Fibroblast of the aortic adventitia (primary cell): ENCODE measurements around the gene OLA1. TPM values are rescaled to one million over a fixed set of nuclear protein-coding genes. Genes with fewer than 3 reads are reported as not detected.
A peak's percentile ranks its signal among the peaks of the same experiment; 100 is the strongest.

Source experiments
- DNase-seq: peaks from one replicate; pipeline ENCODE4 v3.0.0-alpha.2; 2010; ENCODE audit warnings: low read depth
- H3K4me3 ChIP-seq: 2 replicates; pipeline ENCODE4 v1.5.1; 2011; ENCODE audit warnings: low read depth, mild to moderate bottlenecking, control low read depth, low read length, moderate library complexity
- CTCF ChIP-seq: IDR thresholded peaks from 2 replicates; pipeline ENCODE4 v1.5.1; 2011; ENCODE audit warnings: mild to moderate bottlenecking, low read length, control low read depth, inconsistent platforms; ENCODE audit not compliant: insufficient read depth
- total RNA-seq: library from RNA; depleted of rRNA; stranded (reverse); fragments of >200 nt; gene quantifications from 2 replicates; pipeline ENCODE4 v1.2.3, GENCODE V29; 2012; ENCODE audit warnings: low replicate concordance

Gene OLA1
- total RNA-seq, 1 donor, result 89.7 TPM

DNA sequence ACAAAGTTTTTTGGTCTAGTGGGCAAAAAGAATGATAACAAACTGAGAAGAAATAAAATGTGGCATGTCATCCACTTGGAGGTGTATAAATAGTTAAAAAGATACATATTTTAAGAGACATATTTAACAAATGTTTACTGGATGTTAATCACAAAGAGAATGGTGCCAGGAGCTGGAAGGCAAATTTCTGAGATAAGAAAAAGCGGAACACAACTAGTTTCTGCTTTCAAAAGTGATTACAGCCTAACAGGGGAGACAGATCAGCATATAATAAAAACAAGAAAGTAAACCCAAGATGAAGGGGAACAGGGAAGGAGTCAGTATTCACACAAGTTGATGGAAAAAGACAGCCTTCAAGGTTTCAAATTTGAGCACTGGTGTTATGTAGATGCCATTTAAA lies 91.3 kb downstream of the OLA1 start:
- TF ChIP-seq CTCF, result no peak
- H3K4me3 ChIP-seq, result no peak overlapping the region
- DNase-seq, result no peak

DNA sequence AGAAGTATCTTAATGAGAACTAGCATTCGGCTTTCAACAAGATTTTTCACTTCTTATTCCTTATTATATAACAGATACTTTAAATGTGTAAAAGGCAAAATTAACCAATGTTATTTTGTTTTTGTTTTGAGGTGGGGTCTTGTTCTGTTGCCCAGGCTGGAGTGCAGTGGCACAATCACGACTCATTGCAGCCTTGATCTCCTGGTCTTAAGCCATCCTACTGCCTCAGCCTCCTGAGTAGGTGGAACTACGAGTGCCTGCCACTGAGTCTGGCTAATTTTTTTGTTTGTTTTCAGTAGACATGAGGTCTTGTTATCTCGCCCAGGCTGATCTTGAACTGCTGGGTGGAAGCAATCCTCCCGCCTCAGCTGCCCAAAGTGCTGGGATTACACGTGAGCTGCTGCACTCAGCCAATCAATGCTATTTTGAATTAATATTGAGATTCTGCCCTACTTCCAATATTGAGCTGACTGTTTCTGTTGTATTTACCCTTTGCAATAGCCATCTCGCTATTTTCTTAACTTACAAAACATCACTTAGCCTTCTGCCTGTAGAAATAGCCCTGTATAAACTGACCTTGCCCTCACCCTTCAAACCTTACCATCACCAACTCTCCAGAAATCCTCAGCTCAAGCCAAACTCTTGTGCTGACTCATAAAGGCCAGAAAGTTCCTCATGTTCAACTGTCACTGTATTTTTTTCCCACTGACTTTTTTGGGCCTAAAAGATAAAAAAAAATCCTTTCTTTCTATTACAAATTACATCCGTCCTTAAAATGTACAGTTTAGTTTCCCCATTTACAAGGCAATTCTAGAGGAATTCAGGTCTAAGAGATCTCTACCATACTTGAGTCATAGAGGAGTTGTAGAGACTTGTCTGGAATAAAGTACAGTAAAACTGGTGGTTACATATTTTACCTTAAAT lies 94.3 kb downstream of the OLA1 start:
- TF ChIP-seq CTCF, result no peak
- H3K4me3 ChIP-seq, result no peak overlapping the region
- peak; percentile 83 for DNase-seq

DNA sequence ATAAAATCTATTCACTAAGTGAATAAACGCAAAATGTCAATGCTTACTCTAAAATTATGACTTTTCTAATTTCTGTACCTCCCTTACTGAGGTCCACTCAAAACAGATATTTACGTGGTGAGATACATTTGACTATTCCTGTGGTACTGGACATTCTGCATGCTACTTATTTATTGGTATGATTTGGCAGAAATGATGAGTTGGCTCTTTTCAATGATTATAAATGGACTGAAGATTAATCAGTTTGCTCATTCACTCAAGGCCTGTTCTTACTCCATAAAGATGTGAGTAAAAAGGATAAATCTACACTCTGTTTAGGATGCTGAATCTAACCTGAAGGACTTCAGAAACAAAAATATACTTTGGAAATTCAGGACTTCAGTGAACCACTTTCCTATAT lies 98.8 kb downstream of the OLA1 start:
- TF ChIP-seq CTCF, result no peak
- DNase-seq, result no peak
- no peak overlapping the region for H3K4me3 ChIP-seq

DNA sequence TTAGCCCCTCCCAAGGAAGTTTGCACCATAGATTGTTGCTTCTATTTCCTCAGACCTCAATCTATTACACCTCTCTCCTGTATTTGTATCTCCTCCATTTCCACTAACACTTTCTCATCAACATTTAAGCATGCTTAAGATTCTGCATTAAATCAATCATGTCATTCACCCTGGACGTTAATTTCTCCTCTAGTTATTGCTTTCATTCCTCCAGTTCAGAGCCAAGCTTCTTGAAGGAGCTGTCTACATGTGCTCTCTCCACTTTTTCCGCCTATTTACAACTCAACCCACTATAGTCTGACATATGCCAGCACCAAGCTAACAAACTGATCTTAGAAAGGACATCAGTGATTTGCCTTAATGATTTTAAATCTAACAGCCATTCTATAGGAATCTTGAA lies 99.5 kb downstream of the OLA1 start:
- TF ChIP-seq CTCF, result no peak
- no peak overlapping the region for H3K4me3 ChIP-seq
- DNase-seq, result no peak

- DNase-seq, result no peak
- no peak for TF ChIP-seq CTCF
Measured at GRCh38 chr2:174145827-174146226, 102.5 kb downstream of the OLA1 start.

GRCh38 chr2:174142290-174142689 lies 106.0 kb downstream of the OLA1 start:
- H3K4me3 ChIP-seq, result no peak overlapping the region
- no peak for DNase-seq
- no peak for TF ChIP-seq CTCF

More at GRCh38 chr2:174145827-174146226, 102.5 kb downstream of the OLA1 start:
- no peak overlapping the region for H3K4me3 ChIP-seq
